AG08395 (cell line): Measurements from ENCODE around the gene COL15A1.
A peak's percentile ranks its signal among the peaks of the same experiment; 100 is the strongest.

ENCODE experiments used
- DNase-seq: peaks from one replicate; pipeline ENCODE4 v3.0.0; 2012; ENCODE audit warnings: mixed read lengths, low spot score

Gene COL15A1

GRCh38 chr9:99015448-99015847 lies 71.7 kb downstream of the COL15A1 start:
- DNase-seq = no peak

GRCh38 chr9:99015890-99016289 lies 72.2 kb downstream of the COL15A1 start:
- no peak for DNase-seq

DNA sequence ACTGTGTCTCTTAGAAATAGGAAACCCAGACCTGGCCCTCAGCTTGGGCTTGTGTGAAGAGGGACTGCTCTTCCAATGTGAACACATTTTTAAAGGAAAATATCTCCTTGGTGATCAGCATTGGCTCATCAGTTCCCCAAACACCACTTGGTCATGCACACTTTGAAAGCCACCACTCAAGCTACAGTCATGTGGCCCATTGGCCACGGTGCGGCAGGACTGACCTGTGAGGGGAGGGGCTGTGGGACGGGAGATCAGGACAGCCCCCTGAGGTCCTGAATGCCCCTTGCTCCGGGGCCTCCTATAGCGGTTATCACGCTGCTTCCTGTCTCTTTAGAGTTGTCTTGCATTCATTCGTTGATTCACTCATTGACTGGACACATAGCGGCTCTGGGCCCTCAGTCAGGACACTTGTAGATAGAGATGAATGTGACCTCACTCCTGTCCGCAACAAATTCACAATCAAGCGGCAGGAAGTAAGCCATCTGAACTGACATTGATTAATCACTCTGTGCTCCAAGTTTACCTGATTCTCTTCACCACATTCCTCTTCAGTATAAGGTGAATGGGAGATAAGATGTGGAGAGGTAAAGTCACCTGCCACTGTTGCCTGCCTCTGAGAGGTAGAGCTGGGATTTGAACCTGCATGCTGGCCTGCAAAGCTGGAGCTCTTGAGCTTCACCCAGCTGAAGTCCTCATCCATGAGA lies 73.1 kb downstream of the COL15A1 start:
- no peak for DNase-seq

DNA sequence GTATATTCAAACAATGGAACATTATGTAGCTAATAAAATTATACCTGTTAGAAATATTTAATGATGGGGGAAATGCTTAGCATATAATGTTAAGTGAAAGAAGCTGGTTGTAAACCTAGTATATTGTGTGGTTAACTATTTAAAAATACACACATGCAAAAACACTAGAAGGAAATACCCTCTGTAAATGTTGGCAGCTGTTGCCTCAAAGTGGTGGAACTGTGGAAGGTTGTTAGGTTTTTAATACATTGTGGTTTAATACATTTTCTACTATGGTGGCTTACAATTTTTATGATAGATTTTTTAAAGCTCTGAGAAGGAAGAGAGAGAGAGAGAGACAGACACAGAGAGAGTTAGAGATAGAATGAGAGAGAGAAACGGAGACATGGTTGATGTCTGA lies 74.9 kb downstream of the COL15A1 start:
- DNase-seq = no peak

DNA sequence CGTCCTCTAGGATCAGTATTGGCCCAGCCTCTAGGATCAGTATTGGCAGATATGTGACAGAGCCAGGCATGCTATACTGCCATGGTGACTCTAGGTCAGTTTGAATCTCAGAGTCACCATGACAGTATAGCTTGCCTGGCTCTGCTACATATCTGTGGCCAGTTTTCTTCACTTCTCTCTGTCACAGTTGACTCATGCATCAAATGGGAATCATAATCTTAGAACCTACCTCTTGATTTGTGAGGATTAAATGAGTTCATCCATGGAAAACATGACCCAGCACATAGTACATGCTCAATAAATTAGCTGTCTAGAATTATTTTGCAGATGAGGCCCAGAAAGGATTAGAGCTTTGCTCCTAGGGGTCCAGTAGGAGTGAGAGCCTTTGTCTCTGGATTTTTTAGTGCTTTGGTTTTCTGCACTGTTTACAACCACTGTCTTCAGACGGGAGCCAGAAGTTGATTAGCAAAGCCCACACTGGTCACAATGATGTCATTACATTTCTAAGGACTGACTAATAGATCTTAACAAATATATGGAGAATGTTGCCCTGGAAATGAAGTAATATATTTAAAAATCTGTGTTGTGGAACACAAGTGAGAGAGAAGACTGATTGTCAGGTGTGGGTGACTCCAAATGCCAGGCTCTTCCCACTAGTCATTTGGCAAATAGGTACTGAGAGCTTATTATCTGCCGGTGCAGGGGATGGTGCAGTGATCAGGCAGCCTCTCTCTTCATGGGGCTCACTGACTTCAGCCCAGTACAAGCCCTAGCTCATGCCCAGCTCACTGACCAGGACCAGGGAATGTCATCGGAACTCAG lies 76.0 kb downstream of the COL15A1 start:
- peak; percentile 88 for DNase-seq

GRCh38 chr9:99020786-99021436 lies 77.2 kb downstream of the COL15A1 start:
- DNase-seq = no peak

- no peak for DNase-seq
Measured at GRCh38 chr9:99021512-99021911, 77.8 kb downstream of the COL15A1 start.

DNA sequence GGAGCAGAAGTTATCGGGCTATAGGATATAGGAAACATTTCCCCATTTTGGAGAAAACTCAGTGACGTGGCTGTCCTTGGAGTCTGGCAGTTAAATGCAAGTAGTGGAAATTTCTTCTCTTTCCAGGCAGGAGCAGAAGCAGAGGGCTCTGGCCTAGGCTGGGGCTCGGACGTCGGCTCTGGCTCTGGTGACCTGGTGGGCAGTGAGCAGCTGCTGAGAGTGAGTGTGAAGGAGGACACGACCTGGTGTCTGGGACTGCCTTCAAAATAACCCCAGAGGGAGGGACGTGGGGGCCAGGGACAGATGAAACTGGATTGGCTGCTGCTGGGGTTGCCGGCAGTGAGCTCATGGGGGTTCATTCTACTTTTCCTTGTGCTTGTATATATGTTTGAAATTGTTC lies 79.5 kb downstream of the COL15A1 start:
- no peak for DNase-seq

DNA sequence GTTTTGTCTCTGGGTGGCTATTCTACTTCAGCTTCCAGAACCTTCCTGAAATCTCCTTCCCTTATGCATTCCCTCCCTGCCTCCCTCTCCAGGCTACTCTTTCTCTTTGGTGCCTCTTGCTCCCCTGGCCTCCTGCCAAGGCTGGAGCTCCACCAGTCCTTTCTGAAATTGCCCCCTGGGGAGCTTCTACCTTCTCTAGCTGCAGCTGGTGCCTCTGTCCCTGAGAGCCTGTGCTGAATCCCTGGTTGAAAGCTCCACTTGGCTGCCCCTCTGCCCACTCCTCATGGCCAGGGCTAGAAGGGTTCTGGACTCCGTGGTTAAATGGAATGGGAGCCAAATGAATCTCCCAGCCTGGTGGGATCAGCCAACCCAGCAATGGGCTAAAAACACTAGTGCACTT lies 80.1 kb downstream of the COL15A1 start:
- no peak for DNase-seq

DNA sequence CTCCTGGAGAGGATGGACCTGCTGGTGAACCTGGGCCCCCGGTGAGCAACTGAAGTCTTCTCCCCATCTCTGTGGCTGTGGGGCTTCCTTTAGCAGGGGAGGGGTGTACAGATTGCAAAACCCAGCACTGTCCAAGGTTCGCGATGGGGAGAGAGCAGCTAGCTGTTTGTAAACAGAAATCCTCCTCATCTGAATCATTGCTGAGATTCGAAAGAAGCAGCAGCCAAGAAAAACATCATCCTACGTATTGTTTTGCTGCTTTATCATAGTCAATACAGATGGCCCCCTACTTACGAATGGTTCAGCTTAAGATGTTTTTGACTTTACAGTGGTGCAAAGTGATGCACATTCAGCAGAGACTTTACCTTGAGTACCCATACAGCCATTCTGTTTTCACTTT lies 81.3 kb downstream of the COL15A1 start:
- DNase-seq = no peak

- DNase-seq = no peak
Measured at GRCh38 chr9:99025616-99026270, 82.0 kb downstream of the COL15A1 start.

DNA sequence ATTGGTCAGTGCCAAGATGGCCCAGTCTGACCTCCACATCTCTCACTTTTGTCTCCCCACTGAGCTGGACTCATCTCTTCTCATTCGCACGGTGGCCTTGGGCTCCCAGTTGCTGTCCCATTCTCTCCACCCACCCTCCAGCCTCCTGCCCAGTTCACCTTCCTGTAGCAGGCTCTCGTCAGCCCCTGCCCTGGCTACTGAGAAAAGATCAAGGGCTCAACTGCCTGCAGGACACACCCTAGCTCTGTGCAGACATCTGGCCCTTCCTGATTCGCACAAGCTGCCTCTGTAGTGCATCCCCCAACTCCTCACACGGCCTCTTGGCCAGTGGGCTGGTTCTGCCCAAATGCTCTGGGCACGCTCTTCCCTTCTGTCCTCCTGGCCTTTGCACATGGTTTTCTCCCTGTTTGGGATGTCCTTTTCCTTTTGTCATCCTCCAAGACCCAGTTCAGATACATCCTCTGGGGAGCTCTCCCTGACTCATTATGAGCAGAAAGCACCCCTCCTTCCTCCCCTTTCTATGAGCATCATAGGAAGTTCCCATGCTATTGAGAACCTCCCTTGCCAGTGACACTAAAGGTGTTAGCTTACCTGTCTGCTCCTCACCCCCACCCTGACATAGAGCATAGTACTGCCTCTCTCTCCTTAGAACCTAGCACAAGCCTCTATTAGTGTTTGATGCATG lies 82.7 kb downstream of the COL15A1 start:
- no peak for DNase-seq

DNA sequence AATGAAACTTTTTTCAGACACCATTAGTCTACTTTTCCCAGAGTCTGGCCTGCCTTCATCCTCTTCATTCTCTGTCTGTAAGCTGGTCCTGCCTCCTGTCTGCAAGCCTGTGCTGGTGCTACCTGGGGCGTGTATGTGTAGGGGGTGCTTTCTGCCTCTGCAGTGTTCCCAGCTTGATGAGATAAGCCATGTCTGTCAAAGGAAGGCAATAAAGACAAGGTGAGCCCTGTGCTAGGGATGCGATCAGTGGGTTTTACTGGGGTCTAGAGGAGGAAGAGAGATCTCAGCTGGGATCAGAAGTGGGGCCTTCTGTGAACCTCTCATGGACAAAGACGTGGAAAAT lies 83.2 kb downstream of the COL15A1 start:
- no peak for DNase-seq

DNA sequence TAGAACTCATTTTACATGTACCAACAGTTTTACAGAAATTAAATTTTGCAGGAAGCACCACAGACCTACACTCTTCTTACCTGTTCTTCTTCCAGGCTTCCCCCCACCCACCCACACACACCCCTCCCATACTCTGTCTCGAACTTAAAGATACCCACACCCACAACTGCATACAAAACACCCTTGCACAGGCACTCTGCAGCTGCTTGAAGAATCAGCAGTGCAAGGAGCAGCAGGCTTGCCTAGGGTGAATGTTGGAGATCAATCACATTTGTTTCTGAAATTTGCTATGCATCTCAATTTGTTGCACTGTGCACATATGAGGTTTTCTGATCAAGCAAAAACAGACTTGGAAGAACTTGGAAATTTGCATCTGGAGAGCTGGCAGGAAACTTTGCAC lies 83.7 kb downstream of the COL15A1 start:
- no peak for DNase-seq

- DNase-seq = no peak
Measured at GRCh38 chr9:99029083-99029645, 85.5 kb downstream of the COL15A1 start.

GRCh38 chr9:99030092-99030511 lies 86.4 kb downstream of the COL15A1 start:
- peak; percentile 84 for DNase-seq

GRCh38 chr9:99030610-99031109 lies 87.0 kb downstream of the COL15A1 start:
- DNase-seq = no peak

- DNase-seq = no peak
Measured at GRCh38 chr9:99031319-99031718, 87.6 kb downstream of the COL15A1 start.

GRCh38 chr9:99031994-99032393 lies 88.3 kb downstream of the COL15A1 start:
- DNase-seq = no peak

DNA sequence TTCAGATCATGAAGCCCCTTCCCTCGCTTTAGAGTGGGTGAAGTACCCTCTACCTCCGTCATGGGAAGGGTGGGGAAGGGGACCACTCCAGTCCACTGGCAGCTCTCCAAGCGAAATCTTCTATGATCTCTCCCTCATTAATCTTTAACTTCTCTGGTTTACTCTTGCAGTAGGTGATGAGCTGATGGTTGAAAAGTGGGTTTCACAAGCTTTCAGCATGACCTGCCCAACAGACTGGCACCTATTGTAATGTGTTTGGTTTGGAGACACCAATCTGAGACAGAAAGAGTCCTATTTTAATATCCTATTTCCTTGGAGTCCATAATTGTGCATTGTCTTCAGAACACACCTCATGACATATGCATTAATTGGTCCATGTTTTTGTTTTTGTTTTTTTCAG lies 90.4 kb downstream of the COL15A1 start:
- DNase-seq = no peak

DNA sequence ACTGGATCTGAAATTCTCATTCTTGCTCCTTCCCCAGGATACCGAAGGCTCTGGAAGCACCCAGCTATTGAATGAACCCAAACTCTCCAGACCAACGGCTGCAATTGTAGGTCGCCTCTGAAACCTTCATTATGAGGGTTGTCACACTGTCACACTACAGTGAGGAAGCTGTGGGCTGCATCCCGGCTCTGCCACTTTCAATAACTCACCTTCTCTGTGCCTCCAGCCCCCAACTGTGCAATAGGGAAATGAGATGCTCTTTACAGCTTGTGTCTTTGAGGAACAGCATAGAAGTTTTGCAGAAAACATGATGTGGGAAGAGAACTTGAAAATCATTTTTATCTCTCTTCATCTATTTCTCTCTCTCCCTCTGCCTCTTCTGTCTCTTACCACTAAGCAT lies 91.6 kb downstream of the COL15A1 start:
- no peak for DNase-seq
